CD14-positive monocyte (primary cell): ENCODE measurements around the gene SPTBN5. TPM values are rescaled to one million over a fixed set of nuclear protein-coding genes. Genes with fewer than 3 reads are reported as not detected.

ENCODE experiments used
- DNase-seq, 3 donors: peaks; one replicate each; pipeline ENCODE4 v3.0.0-alpha.2; 2011 to 2022
- H2AFZ ChIP-seq: 2 replicates; pipeline ENCODE4 v1.6.0; 2012; ENCODE audit warnings: mild to moderate bottlenecking, low read depth, low read length, inconsistent platforms; ENCODE audit not compliant: insufficient read depth, poor library complexity, severe bottlenecking
- H3K27ac ChIP-seq, 2 donors: 1 replicate in 1 of 2; 2 replicates in 1 of 2; pipeline ENCODE4 v1.5.1; 2012 to 2013; ENCODE audit warnings: low read length in 2 of 2, control low read depth in 1 of 2, inconsistent platforms in 1 of 2, low read depth in 1 of 2, mild to moderate bottlenecking in 1 of 2
- H3K27me3 ChIP-seq, 2 donors: one replicate each; pipeline versions ENCODE4 v1.6.0 to v1.6.1; 2011 to 2013; ENCODE audit warnings: low read length in 2 of 2; ENCODE audit not compliant: control insufficient read depth in 2 of 2, insufficient read depth in 2 of 2
- H3K36me3 ChIP-seq, 2 donors: replicated peaks in 1 of 2; 1 replicate in 1 of 2; 2 replicates in 1 of 2; pipeline versions ENCODE4 v1.5.1 to v1.6.1; 2012 to 2013; ENCODE audit warnings: low read length in 2 of 2, control low read depth in 1 of 2, inconsistent platforms in 1 of 2, mild to moderate bottlenecking in 1 of 2; ENCODE audit not compliant: insufficient read depth in 2 of 2, control insufficient read depth in 1 of 2
- H3K4me1 ChIP-seq, 2 donors: 1 replicate in 1 of 2; 2 replicates in 1 of 2; pipeline versions ENCODE4 v1.5.1 to v1.6.1; 2012 to 2013; ENCODE audit warnings: low read length in 2 of 2, control low read depth in 1 of 2, inconsistent platforms in 1 of 2, mild to moderate bottlenecking in 1 of 2, moderate library complexity in 1 of 2; ENCODE audit not compliant: insufficient read depth in 2 of 2, control insufficient read depth in 1 of 2
- H3K4me2 ChIP-seq: replicated peaks from 2 replicates; pipeline ENCODE3; 2012; ENCODE audit warnings: low read length, moderate library complexity, mild to moderate bottlenecking; ENCODE audit not compliant: poor library complexity, severe bottlenecking; ENCODE audit errors: extremely low read depth
- H3K4me3 ChIP-seq, 3 experiments: fragments of 200-600 bp in 1 of 3; sonication (generic) in 1 of 3; replicated peaks in 1 of 3; 1 replicate in 2 of 3; 2 replicates in 1 of 3; pipeline ENCODE4 v1.5.1; 2011 to 2013; ENCODE audit warnings: low read length in 3 of 3, mild to moderate bottlenecking in 3 of 3, control low read depth in 2 of 3, low read depth in 2 of 3, inconsistent platforms in 1 of 3, moderate library complexity in 1 of 3
- H3K79me2 ChIP-seq: 2 replicates; pipeline ENCODE4 v1.6.0; 2012; ENCODE audit warnings: mild to moderate bottlenecking, control low read depth, inconsistent platforms, low read length, moderate library complexity; ENCODE audit not compliant: insufficient read depth
- H3K9ac ChIP-seq: 2 replicates; pipeline ENCODE4 v1.6.0; 2017; ENCODE audit warnings: low read length, mild to moderate bottlenecking; ENCODE audit not compliant: insufficient read depth, poor library complexity, severe bottlenecking
- H3K9me3 ChIP-seq, 2 donors: replicated peaks in 1 of 2; 1 replicate in 1 of 2; 2 replicates in 1 of 2; pipeline versions ENCODE4 v1.5.1 to v1.6.1; 2012 to 2013; ENCODE audit warnings: low read length in 2 of 2, control low read depth in 1 of 2; ENCODE audit not compliant: control insufficient read depth in 1 of 2, insufficient read depth in 1 of 2
- H4K20me1 ChIP-seq: 2 replicates; pipeline ENCODE4 v1.6.0; 2012; ENCODE audit warnings: mild to moderate bottlenecking, low read length, control low read depth, moderate library complexity; ENCODE audit not compliant: insufficient read depth
- H3K27ac Mint-ChIP-seq, 7 donors: one replicate each; pipeline ENCODE4 v1.8.0; 2020; ENCODE audit warnings: mild to moderate bottlenecking in 7 of 7, mixed read lengths in 7 of 7, moderate library complexity in 6 of 7, inconsistent platforms in 2 of 7
- H3K27me3 Mint-ChIP-seq, 3 donors: one replicate each; pipeline ENCODE4 v1.8.0; 2021 to 2022; ENCODE audit warnings: low read depth in 3 of 3, mild to moderate bottlenecking in 3 of 3, mixed read lengths in 3 of 3, moderate library complexity in 3 of 3, inconsistent platforms in 1 of 3
- H3K36me3 Mint-ChIP-seq, 2 donors: one replicate each; pipeline ENCODE4 v1.8.0; 2020; ENCODE audit warnings: mixed read lengths in 2 of 2, inconsistent platforms in 1 of 2, mild to moderate bottlenecking in 1 of 2
- H3K4me1 Mint-ChIP-seq: one replicate; pipeline ENCODE4 v1.8.0; 2020; ENCODE audit warnings: mild to moderate bottlenecking, mixed read lengths
- H3K4me3 Mint-ChIP-seq, 2 donors: one replicate each; pipeline ENCODE4 v1.8.0; 2020; ENCODE audit warnings: mild to moderate bottlenecking in 2 of 2, mixed read lengths in 2 of 2, moderate library complexity in 1 of 2
- H3K9me3 Mint-ChIP-seq, 7 donors: one replicate each; pipeline ENCODE4 v1.8.0; 2020 to 2022; ENCODE audit warnings: mixed read lengths in 7 of 7, mild to moderate bottlenecking in 6 of 7, moderate library complexity in 6 of 7, inconsistent platforms in 2 of 7
- WGBS: methylation state at CpG from one replicate; pipeline ENCODE4 v1.1.5; 2013; ENCODE audit warnings: missing lambda C conversion rate; ENCODE audit not compliant: insufficient coverage; 5-methylcytosine and 5-hydroxymethylcytosine counted together
- intact Hi-C, 2 donors: fragments of 100-400 bp; cut with micrococcal nuclease; formaldehyde crosslinking; loops; one replicate each; pipeline versions ENCODE4 v1.15.0 to v1.15.1; 2023
- polyA plus RNA-seq, 3 donors: library from polyadenylated mRNA; depleted of rRNA in 1 of 3; unstranded in 2 of 3; stranded (reverse) in 1 of 3; fragments of 300-500 nt in 2 of 3; fragments of >200 nt in 1 of 3; fragmentation: Illumina TruSeq in 2 of 3; gene quantifications; 1 replicate in 2 of 3; 2 replicates in 1 of 3; pipeline ENCODE4 v1.2.3, GENCODE V29; 2012 to 2021
- TF ChIP-seq, protein P1 (sequence below): fragments of 200-600 bp; IDR thresholded peaks from one replicate; pipeline ENCODE4 v1.8.0; 2022; ENCODE audit warnings: antibody characterized with exemption, mild to moderate bottlenecking

The SPTBN5 gene
- polyA plus RNA-seq, 3 donors: 0.29 TPM; not detected in 2

DNA sequence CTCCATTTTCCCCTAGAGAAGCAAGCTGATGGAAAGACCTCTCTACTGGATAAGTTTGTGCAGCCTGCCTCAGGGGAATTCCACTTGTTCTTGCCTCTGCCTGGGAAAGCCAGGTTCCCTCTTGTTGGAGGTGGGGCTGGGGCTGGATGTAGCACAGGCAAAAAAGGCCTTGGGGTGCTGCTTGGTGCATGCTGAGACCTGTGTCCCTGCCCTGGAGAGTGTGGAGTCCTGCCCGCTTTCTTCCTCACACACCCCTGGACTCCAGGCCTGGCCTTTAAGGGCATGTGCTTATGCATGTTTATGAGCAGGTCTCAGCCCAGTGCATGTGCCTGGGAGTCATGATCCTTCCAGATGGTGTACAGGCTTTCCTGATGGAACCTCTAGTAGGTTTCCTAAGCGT is 89.5 kb downstream of the SPTBN5 start:
- intact Hi-C loops: no loop called here
- no peaks in the 10 kb centered on the region for H3K79me2 ChIP-seq
- no peak overlapping the region for H2AFZ ChIP-seq
- Mint-ChIP-seq H3K9me3 (peaks cover 0 to 1% (median 0%) of the 10 kb centered on the region in 7 donors), H3K36me3 (peaks cover 28 to 30% of the 10 kb centered on the region in 2 donors), H3K4me3 (no peak overlapping the region), H3K4me1 (peaks cover 4% of the 10 kb centered on the region), H3K27ac (peak overlapping the region in 1 of 7 donors; percentile 32), H3K27me3 (peaks cover 0 to 2% (median 0%) of the 10 kb centered on the region in 3 donors)
- no peak overlapping the region for H3K4me3 ChIP-seq
- no peak overlapping the region for H3K9ac ChIP-seq
- no peaks in the 10 kb centered on the region for H3K9me3 ChIP-seq
- DNase-seq: no peak
- TF ChIP-seq, protein P1, sequence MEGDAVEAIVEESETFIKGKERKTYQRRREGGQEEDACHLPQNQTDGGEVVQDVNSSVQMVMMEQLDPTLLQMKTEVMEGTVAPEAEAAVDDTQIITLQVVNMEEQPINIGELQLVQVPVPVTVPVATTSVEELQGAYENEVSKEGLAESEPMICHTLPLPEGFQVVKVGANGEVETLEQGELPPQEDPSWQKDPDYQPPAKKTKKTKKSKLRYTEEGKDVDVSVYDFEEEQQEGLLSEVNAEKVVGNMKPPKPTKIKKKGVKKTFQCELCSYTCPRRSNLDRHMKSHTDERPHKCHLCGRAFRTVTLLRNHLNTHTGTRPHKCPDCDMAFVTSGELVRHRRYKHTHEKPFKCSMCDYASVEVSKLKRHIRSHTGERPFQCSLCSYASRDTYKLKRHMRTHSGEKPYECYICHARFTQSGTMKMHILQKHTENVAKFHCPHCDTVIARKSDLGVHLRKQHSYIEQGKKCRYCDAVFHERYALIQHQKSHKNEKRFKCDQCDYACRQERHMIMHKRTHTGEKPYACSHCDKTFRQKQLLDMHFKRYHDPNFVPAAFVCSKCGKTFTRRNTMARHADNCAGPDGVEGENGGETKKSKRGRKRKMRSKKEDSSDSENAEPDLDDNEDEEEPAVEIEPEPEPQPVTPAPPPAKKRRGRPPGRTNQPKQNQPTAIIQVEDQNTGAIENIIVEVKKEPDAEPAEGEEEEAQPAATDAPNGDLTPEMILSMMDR: no peak
- no peaks in the 10 kb centered on the region for H4K20me1 ChIP-seq
- peaks cover 0 to 3% of the 10 kb centered on the region in 2 donors for H3K4me1 ChIP-seq
- H3K36me3 ChIP-seq: peaks cover 5 to 33% of the 10 kb centered on the region in 2 donors
- WGBS: 100% methylated on average over 1 of the region's 2 CpGs
- no peaks in the 10 kb centered on the region for H3K27me3 ChIP-seq
- no peak overlapping the region for H3K4me2 ChIP-seq
- no peak overlapping the region for H3K27ac ChIP-seq

DNA sequence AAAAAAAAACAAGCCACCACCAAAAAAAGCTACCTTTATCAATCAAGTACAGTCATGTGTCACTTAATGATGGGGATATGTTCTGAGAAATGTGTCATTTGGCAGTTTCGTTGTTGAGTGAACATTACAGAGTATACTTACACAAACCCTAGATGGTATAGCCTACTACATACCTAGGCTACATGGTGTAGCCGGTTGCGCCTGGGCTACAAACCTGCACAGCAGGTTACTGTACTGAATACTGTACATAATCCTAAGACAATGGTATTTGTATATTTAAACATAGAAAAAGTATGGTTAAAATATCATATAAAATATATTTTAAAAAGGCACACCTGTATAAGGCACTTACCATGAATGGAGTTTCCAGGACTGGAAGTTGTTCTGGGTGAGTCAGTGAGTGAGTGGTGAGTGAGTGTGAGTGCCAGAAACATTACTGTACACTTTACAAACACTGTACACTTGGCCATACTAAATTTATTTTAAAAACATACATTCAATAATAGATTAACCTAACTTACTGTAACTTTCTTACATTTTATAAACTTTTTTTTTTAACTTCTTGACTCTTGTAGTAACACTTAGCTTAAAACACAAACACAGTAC is 91.9 kb downstream of the SPTBN5 start:
- no peaks in the 10 kb centered on the region for H3K9me3 ChIP-seq
- H3K36me3 ChIP-seq: peaks cover 5 to 33% of the 10 kb centered on the region in 2 donors
- Mint-ChIP-seq H3K4me1 (no peaks in the 10 kb centered on the region), H3K36me3 (peaks cover 23 to 30% of the 10 kb centered on the region in 2 donors), H3K27ac (no peak overlapping the region), H3K27me3 (peaks cover 0 to 2% (median 0%) of the 10 kb centered on the region in 3 donors), H3K9me3 (peaks cover 0 to 1% (median 0%) of the 10 kb centered on the region in 7 donors), H3K4me3 (no peak overlapping the region)
- no peak overlapping the region for H3K27ac ChIP-seq
- H3K79me2 ChIP-seq: no peaks in the 10 kb centered on the region
- no peak overlapping the region for H3K4me2 ChIP-seq
- no peak for DNase-seq
- H3K4me1 ChIP-seq: no peaks in the 10 kb centered on the region
- no peak overlapping the region for H3K4me3 ChIP-seq
- no peak overlapping the region for H2AFZ ChIP-seq
- no peaks in the 10 kb centered on the region for H3K27me3 ChIP-seq
- intact Hi-C loops: no loop called here
- H4K20me1 ChIP-seq: no peaks in the 10 kb centered on the region
- TF ChIP-seq, protein P1: no peak
- no CpG with 5 or more reads among the region's 3 CpGs for WGBS
- H3K9ac ChIP-seq: no peak overlapping the region
